Daoy (cell line): Measurements from ENCODE around the gene SATB2. TPM values are rescaled to one million over a fixed set of nuclear protein-coding genes. Genes with fewer than 3 reads are reported as not detected.

Experiments
- DNase-seq: peaks from one replicate; pipeline ENCODE4 v3.0.0-alpha.2; 2015; ENCODE audit warnings: low read depth
- total RNA-seq: library from RNA; depleted of rRNA; stranded (reverse); fragments of >200 nt; shearing (Covaris generic); gene quantifications from 2 replicates; pipeline ENCODE4 v1.2.3, GENCODE V29; 2014

The SATB2 gene
- total RNA-seq, 1 experiment from 2014 or later: 8.2 TPM

- no peak for DNase-seq
Observed at GRCh38 chr2:199452260-199452990, 5.3 kb downstream of the SATB2 start.

GRCh38 chr2:199449956-199450355 lies 7.8 kb downstream of the SATB2 start:
- DNase-seq: no peak

GRCh38 chr2:199449455-199449854 lies 8.3 kb downstream of the SATB2 start:
- no peak for DNase-seq

- no peak for DNase-seq
Observed at GRCh38 chr2:199446996-199447576, 10.7 kb downstream of the SATB2 start.

GRCh38 chr2:199444749-199445148 lies 13.0 kb downstream of the SATB2 start:
- DNase-seq: no peak

GRCh38 chr2:199443589-199444130 lies 14.1 kb downstream of the SATB2 start:
- DNase-seq: no peak

- no peak for DNase-seq
Observed at GRCh38 chr2:199442173-199442572, 15.6 kb downstream of the SATB2 start.

- no peak for DNase-seq
Observed at GRCh38 chr2:199441759-199442158, 16.0 kb downstream of the SATB2 start.

- DNase-seq: no peak
Observed at GRCh38 chr2:199440118-199440517, 17.6 kb downstream of the SATB2 start.

GRCh38 chr2:199439542-199439941 lies 18.2 kb downstream of the SATB2 start:
- DNase-seq: no peak

GRCh38 chr2:199439066-199439465 lies 18.7 kb downstream of the SATB2 start:
- DNase-seq: no peak

- peak; percentile 23 for DNase-seq
Observed at GRCh38 chr2:199434555-199434954, 23.2 kb downstream of the SATB2 start.

GRCh38 chr2:199433204-199433832 lies 24.4 kb downstream of the SATB2 start:
- peak; percentile 27 for DNase-seq

- peak; percentile 67 for DNase-seq
Observed at GRCh38 chr2:199431746-199432213, 26.0 kb downstream of the SATB2 start.

GRCh38 chr2:199430214-199430613 lies 27.5 kb downstream of the SATB2 start:
- DNase-seq: no peak

GRCh38 chr2:199428291-199428690 lies 29.4 kb downstream of the SATB2 start:
- DNase-seq: no peak

GRCh38 chr2:199424160-199424559 lies 33.6 kb downstream of the SATB2 start:
- DNase-seq: no peak

- DNase-seq: no peak
Observed at GRCh38 chr2:199419428-199419827, 38.3 kb downstream of the SATB2 start.

- no peak for DNase-seq
Observed at GRCh38 chr2:199414465-199414864, 43.3 kb downstream of the SATB2 start.

- no peak for DNase-seq
Observed at GRCh38 chr2:199414001-199414400, 43.7 kb downstream of the SATB2 start.

GRCh38 chr2:199409759-199410529 lies 47.8 kb downstream of the SATB2 start:
- DNase-seq: peak; percentile 13

GRCh38 chr2:199407421-199407820 lies 50.3 kb downstream of the SATB2 start:
- DNase-seq: no peak
